GM18861 (cell line): ENCODE data around the gene LCTL.
"Not testable (repeated sequence)": the region's sequence is repeated elsewhere in the genome, so short reads cannot be mapped to it uniquely, and the experiment has no call there.

Experiments
- ATAC-seq: cut with Tn5 transposase; IDR thresholded peaks from one replicate; pipeline ENCODE4 v1.9.1; 2021; ENCODE audit not compliant: unreplicated experiment

Gene LCTL

DNA sequence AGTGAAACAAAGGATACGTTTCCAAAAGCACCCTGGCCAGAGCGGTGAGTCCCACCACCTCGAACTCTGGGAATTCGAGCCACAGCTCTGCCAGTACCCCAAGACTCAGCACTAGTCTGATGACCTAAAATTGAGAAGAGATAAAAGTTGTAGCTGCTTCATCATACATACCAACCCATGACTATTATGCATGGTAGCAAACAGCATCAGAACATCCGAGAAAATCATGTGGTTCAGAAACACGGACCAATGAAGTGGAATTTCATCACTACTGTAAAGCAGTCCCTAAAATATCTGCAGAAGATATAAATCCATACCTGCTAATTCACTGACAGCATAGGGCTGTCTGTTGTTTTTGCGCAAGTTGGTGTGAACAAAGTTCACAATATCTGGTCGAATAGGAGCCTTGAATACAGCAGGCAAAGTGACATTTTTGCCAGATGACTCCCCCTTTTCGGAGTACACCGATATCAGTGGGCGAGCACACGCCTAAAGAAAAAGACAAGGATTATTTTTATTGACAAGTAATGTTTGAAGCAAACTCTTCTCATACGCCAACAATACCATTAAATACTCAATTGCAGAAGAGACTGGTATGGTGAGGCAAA is 62.7 kb downstream of the LCTL start:
- not testable (repeated sequence) for ATAC-seq

DNA sequence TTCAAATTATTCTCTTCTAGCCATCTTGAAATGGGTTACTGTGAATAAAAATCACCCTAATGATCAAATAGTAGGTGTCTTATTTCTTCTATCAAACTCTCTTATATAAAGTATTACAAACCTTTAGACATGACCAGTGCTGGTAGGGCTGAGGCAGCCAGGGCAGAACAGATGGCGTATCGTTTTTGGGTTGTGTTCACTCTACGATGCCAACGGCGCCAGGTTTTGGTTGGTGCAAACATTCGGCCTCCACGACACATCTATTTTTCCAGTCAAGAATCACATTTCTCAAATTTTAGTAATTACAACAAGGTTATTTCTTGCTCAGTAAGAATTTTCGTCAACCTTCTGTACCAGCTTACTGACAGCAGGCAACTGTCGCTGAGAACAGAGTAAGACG is 63.3 kb downstream of the LCTL start:
- no peak for ATAC-seq

DNA sequence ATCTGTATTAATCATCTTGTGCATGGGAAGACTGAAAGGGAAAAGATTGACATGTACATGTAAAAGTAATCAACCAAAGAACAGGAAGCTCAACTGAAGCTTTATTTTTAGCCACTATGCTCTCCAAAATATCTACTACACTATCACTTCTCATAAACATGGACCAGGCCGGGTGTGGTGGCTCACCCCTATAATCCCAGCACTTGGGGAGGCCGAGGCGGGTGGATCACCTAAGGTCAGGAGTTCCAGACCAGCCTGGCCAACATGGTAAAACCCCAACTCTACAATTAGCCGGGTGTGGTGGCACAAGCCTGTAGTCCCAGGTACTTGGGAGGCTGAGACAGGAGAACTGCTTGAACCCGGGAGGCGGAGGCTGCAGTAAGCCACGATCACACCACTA is 65.5 kb downstream of the LCTL start:
- not testable (repeated sequence) for ATAC-seq

DNA sequence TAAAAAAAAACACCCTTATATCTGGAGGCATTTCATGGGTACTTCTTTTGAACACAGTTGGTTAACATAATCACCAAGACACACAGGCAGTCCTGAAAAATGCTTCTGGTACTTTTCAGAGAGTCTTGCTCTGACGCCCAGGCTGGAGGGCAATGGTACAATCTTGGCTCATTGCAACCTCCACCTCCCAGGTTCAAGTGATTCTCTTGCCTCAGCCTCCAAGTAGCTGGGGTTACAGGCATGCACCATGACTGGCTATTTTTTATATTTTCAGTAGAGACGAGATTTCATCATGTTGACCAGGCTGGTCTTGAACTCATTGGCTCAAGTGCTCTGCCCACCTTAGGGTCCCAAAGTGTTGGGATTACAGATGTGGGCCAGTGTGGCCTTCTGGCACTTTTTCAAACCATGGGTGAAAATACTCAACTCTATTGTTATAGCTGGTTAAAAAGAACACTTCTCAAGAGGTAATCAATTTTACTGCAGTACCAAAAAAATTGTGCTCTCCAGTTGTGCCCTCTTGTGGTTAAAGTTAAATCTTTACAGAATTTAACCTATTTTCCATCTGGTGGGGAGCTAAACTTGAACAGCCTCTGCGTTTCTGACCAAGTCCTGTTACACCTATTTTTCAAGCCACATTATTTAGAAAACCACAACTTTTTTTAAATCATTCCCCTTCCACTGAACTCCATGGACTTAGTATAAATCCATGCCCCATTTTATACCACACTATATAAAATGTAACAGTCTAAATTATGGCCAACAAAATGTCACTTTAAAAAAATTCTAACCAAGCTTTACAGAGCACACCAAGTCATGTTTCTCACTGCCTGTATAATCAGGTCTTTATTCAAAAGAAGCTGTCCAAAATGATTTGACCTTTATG is 67.1 kb downstream of the LCTL start:
- no peak for ATAC-seq
